Measurements from ENCODE around the gene NCR3LG1. TPM values are rescaled to one million over a fixed set of nuclear protein-coding genes. Genes with fewer than 3 reads are reported as not detected.

The NCR3LG1 gene
- total and polyA plus RNA-seq, 5 donors from 2014 or later, result 0.12 to 0.69 TPM; not detected in 3

GRCh38 chr11:17354601-17354991 lies 3.0 kb downstream of the NCR3LG1 start:
- H3K9me3 Mint-ChIP-seq, result peaks cover 0 to 6% (median 0%) of the 10 kb centered on the region in 7 donors
- H3K27ac ChIP-seq (ENCODE audit: insufficient read depth, low read length, poor library complexity, severe bottlenecking), result no peak overlapping the region
- peaks cover 37% of the 10 kb centered on the region for H3K4me1 ChIP-seq (ENCODE audit: control insufficient read depth, insufficient read depth, low read length, poor library complexity, severe bottlenecking)
- H3K9me3 ChIP-seq (ENCODE audit: control insufficient read depth in 2 of 2, low read length in 2 of 2), result no peaks in the 10 kb centered on the region
- H3K4me1 Mint-ChIP-seq, result peaks cover 12 to 32% (median 23%) of the 10 kb centered on the region in 4 donors
- peak; percentile 44 to 78 (median 61) for DNase-seq
- no peak overlapping the region for H3K4me3 ChIP-seq (ENCODE audit: low read depth, low read length)
- H3K36me3 Mint-ChIP-seq, result peaks cover 4% of the 10 kb centered on the region
- peaks cover 31% of the 10 kb centered on the region for H3K27me3 Mint-ChIP-seq
- peak overlapping the region in 1 of 3 donors; percentile 67 for H3K27ac Mint-ChIP-seq
- peaks cover 11% of the 10 kb centered on the region for H3K27me3 ChIP-seq (ENCODE audit: control insufficient read depth, insufficient read depth, low read length)
- H3K36me3 ChIP-seq (ENCODE audit: control insufficient read depth, insufficient read depth, low read length), result no peaks in the 10 kb centered on the region
- peak in 1 of 2 donors; percentile 57 for ATAC-seq (ENCODE audit: low read depth in 2 of 2)
- peak overlapping the region; percentile 85 to 93 (median 90) for H3K4me3 Mint-ChIP-seq

- peaks cover 18 to 22% of the 10 kb centered on the region in 2 experiments for H3K9me3 ChIP-seq (ENCODE audit: control insufficient read depth in 2 of 2, low read length in 2 of 2)
- ATAC-seq (ENCODE audit: low read depth in 2 of 2) (no peak), DNase-seq (no peak)
- H3K4me1 ChIP-seq (ENCODE audit: control insufficient read depth, insufficient read depth, low read length, poor library complexity, severe bottlenecking), result no peaks in the 10 kb centered on the region
- Mint-ChIP-seq H3K4me1 (no peaks in the 10 kb centered on the region), H3K4me3 (no peak overlapping the region), H3K36me3 (peaks cover 32% of the 10 kb centered on the region), H3K27ac (no peak overlapping the region), H3K27me3 (no peaks in the 10 kb centered on the region), H3K9me3 (peaks cover 0 to 29% (median 9%) of the 10 kb centered on the region in 7 donors)
- H3K27ac ChIP-seq (ENCODE audit: insufficient read depth, low read length, poor library complexity, severe bottlenecking), result no peak overlapping the region
- H3K27me3 ChIP-seq (ENCODE audit: control insufficient read depth, insufficient read depth, low read length), result no peaks in the 10 kb centered on the region
- no peak overlapping the region for H3K4me3 ChIP-seq (ENCODE audit: low read depth, low read length)
- H3K36me3 ChIP-seq (ENCODE audit: control insufficient read depth, insufficient read depth, low read length), result peaks cover 6% of the 10 kb centered on the region
Measured at GRCh38 chr11:17366495-17366894, 14.9 kb downstream of the NCR3LG1 start.

- H3K27me3 ChIP-seq (ENCODE audit: control insufficient read depth, insufficient read depth, low read length), result no peaks in the 10 kb centered on the region
- H3K4me3 Mint-ChIP-seq, result no peak overlapping the region
- H3K4me3 ChIP-seq (ENCODE audit: low read depth, low read length), result no peak overlapping the region
- peaks cover 45% of the 10 kb centered on the region for H3K36me3 Mint-ChIP-seq
- H3K27ac ChIP-seq (ENCODE audit: insufficient read depth, low read length, poor library complexity, severe bottlenecking), result no peak overlapping the region
- DNase-seq (no peak), ATAC-seq (ENCODE audit: low read depth in 2 of 2) (no peak)
- H3K9me3 Mint-ChIP-seq, result peaks cover 6 to 43% (median 12%) of the 10 kb centered on the region in 7 donors
- peaks cover 32 to 41% of the 10 kb centered on the region in 2 experiments for H3K9me3 ChIP-seq (ENCODE audit: control insufficient read depth in 2 of 2, low read length in 2 of 2)
- H3K27ac Mint-ChIP-seq, result no peak overlapping the region
- H3K36me3 ChIP-seq (ENCODE audit: control insufficient read depth, insufficient read depth, low read length), result peaks cover 11% of the 10 kb centered on the region
- no peaks in the 10 kb centered on the region for H3K27me3 Mint-ChIP-seq
- H3K4me1 Mint-ChIP-seq, result no peaks in the 10 kb centered on the region
- H3K4me1 ChIP-seq (ENCODE audit: control insufficient read depth, insufficient read depth, low read length, poor library complexity, severe bottlenecking), result no peaks in the 10 kb centered on the region
Measured at GRCh38 chr11:17368551-17368950, 17.0 kb downstream of the NCR3LG1 start.

GRCh38 chr11:17369094-17369493 lies 17.5 kb downstream of the NCR3LG1 start:
- Histone ChIP-seq H3K27ac (ENCODE audit: insufficient read depth, low read length, poor library complexity, severe bottlenecking) (no peak overlapping the region), H3K4me3 (ENCODE audit: low read depth, low read length) (no peak overlapping the region), H3K4me1 (ENCODE audit: control insufficient read depth, insufficient read depth, low read length, poor library complexity, severe bottlenecking) (no peaks in the 10 kb centered on the region), H3K36me3 (ENCODE audit: control insufficient read depth, insufficient read depth, low read length) (peaks cover 11% of the 10 kb centered on the region), H3K9me3 (ENCODE audit: control insufficient read depth in 2 of 2, low read length in 2 of 2) (peaks cover 32 to 41% of the 10 kb centered on the region in 2 experiments), H3K27me3 (ENCODE audit: control insufficient read depth, insufficient read depth, low read length) (no peaks in the 10 kb centered on the region)
- H3K36me3 Mint-ChIP-seq, result peaks cover 45% of the 10 kb centered on the region
- H3K4me1 Mint-ChIP-seq, result no peaks in the 10 kb centered on the region
- no peak overlapping the region for H3K27ac Mint-ChIP-seq
- no peak for DNase-seq
- H3K27me3 Mint-ChIP-seq, result no peaks in the 10 kb centered on the region
- H3K4me3 Mint-ChIP-seq, result no peak overlapping the region
- peaks cover 6 to 43% (median 13%) of the 10 kb centered on the region in 7 donors for H3K9me3 Mint-ChIP-seq
- no peak for ATAC-seq (ENCODE audit: low read depth in 2 of 2)

- Histone ChIP-seq H3K27ac (ENCODE audit: insufficient read depth, low read length, poor library complexity, severe bottlenecking) (no peak overlapping the region), H3K4me3 (ENCODE audit: low read depth, low read length) (no peak overlapping the region), H3K4me1 (ENCODE audit: control insufficient read depth, insufficient read depth, low read length, poor library complexity, severe bottlenecking) (no peaks in the 10 kb centered on the region), H3K36me3 (ENCODE audit: control insufficient read depth, insufficient read depth, low read length) (peaks cover 11% of the 10 kb centered on the region), H3K9me3 (ENCODE audit: control insufficient read depth in 2 of 2, low read length in 2 of 2) (peaks cover 32 to 41% of the 10 kb centered on the region in 2 experiments), H3K27me3 (ENCODE audit: control insufficient read depth, insufficient read depth, low read length) (no peaks in the 10 kb centered on the region)
- Mint-ChIP-seq H3K27me3 (no peaks in the 10 kb centered on the region), H3K27ac (no peak overlapping the region), H3K9me3 (peaks cover 6 to 43% (median 15%) of the 10 kb centered on the region in 7 donors), H3K4me3 (no peak overlapping the region), H3K4me1 (no peaks in the 10 kb centered on the region), H3K36me3 (peaks cover 45% of the 10 kb centered on the region)
- DNase-seq (no peak), ATAC-seq (ENCODE audit: low read depth in 2 of 2) (no peak)
Measured at GRCh38 chr11:17369684-17370243, 18.2 kb downstream of the NCR3LG1 start.

GRCh38 chr11:17371614-17372013 lies 20.0 kb downstream of the NCR3LG1 start:
- Mint-ChIP-seq H3K27me3 (no peaks in the 10 kb centered on the region), H3K4me3 (peak overlapping the region in 1 of 4 donors; percentile 62), H3K27ac (no peak overlapping the region), H3K9me3 (peaks cover 6 to 43% (median 15%) of the 10 kb centered on the region in 7 donors), H3K36me3 (peaks cover 45% of the 10 kb centered on the region), H3K4me1 (no peaks in the 10 kb centered on the region)
- H3K36me3 ChIP-seq (ENCODE audit: control insufficient read depth, insufficient read depth, low read length), result peaks cover 11% of the 10 kb centered on the region
- H3K27me3 ChIP-seq (ENCODE audit: control insufficient read depth, insufficient read depth, low read length), result no peaks in the 10 kb centered on the region
- no peak overlapping the region for H3K4me3 ChIP-seq (ENCODE audit: low read depth, low read length)
- H3K4me1 ChIP-seq (ENCODE audit: control insufficient read depth, insufficient read depth, low read length, poor library complexity, severe bottlenecking), result no peaks in the 10 kb centered on the region
- H3K27ac ChIP-seq (ENCODE audit: insufficient read depth, low read length, poor library complexity, severe bottlenecking), result no peak overlapping the region
- peaks cover 32 to 41% of the 10 kb centered on the region in 2 experiments for H3K9me3 ChIP-seq (ENCODE audit: control insufficient read depth in 2 of 2, low read length in 2 of 2)
- ATAC-seq (ENCODE audit: low read depth in 2 of 2), result no peak
- DNase-seq, result no peak

GRCh38 chr11:17375547-17375946 lies 23.9 kb downstream of the NCR3LG1 start:
- H3K36me3 Mint-ChIP-seq, result peaks cover 21% of the 10 kb centered on the region
- Histone ChIP-seq H3K4me3 (ENCODE audit: low read depth, low read length) (no peak overlapping the region), H3K4me1 (ENCODE audit: control insufficient read depth, insufficient read depth, low read length, poor library complexity, severe bottlenecking) (no peaks in the 10 kb centered on the region), H3K27ac (ENCODE audit: insufficient read depth, low read length, poor library complexity, severe bottlenecking) (no peak overlapping the region), H3K9me3 (ENCODE audit: control insufficient read depth in 2 of 2, low read length in 2 of 2) (peaks cover 23 to 29% of the 10 kb centered on the region in 2 experiments), H3K27me3 (ENCODE audit: control insufficient read depth, insufficient read depth, low read length) (no peaks in the 10 kb centered on the region), H3K36me3 (ENCODE audit: control insufficient read depth, insufficient read depth, low read length) (peaks cover 5% of the 10 kb centered on the region)
- H3K9me3 Mint-ChIP-seq, result peaks cover 5 to 25% (median 10%) of the 10 kb centered on the region in 7 donors
- H3K4me3 Mint-ChIP-seq, result no peak overlapping the region
- no peaks in the 10 kb centered on the region for H3K27me3 Mint-ChIP-seq
- DNase-seq (no peak), ATAC-seq (ENCODE audit: low read depth in 2 of 2) (no peak)
- H3K27ac Mint-ChIP-seq, result no peak overlapping the region
- H3K4me1 Mint-ChIP-seq, result no peaks in the 10 kb centered on the region

GRCh38 chr11:17376493-17376892 lies 24.9 kb downstream of the NCR3LG1 start:
- no peaks in the 10 kb centered on the region for H3K27me3 Mint-ChIP-seq
- ATAC-seq (ENCODE audit: low read depth in 2 of 2) (no peak), DNase-seq (no peak)
- Histone ChIP-seq H3K27me3 (ENCODE audit: control insufficient read depth, insufficient read depth, low read length) (no peaks in the 10 kb centered on the region), H3K36me3 (ENCODE audit: control insufficient read depth, insufficient read depth, low read length) (peaks cover 5% of the 10 kb centered on the region), H3K9me3 (ENCODE audit: control insufficient read depth in 2 of 2, low read length in 2 of 2) (peaks cover 13 to 19% of the 10 kb centered on the region in 2 experiments), H3K27ac (ENCODE audit: insufficient read depth, low read length, poor library complexity, severe bottlenecking) (no peak overlapping the region), H3K4me1 (ENCODE audit: control insufficient read depth, insufficient read depth, low read length, poor library complexity, severe bottlenecking) (no peaks in the 10 kb centered on the region), H3K4me3 (ENCODE audit: low read depth, low read length) (no peak overlapping the region)
- H3K27ac Mint-ChIP-seq, result no peak overlapping the region
- no peak overlapping the region for H3K4me3 Mint-ChIP-seq
- H3K36me3 Mint-ChIP-seq, result peaks cover 12% of the 10 kb centered on the region
- H3K9me3 Mint-ChIP-seq, result peaks cover 1 to 15% (median 6%) of the 10 kb centered on the region in 7 donors
- no peaks in the 10 kb centered on the region for H3K4me1 Mint-ChIP-seq

All from CD4-positive, CD25-positive, alpha-beta regulatory T cell (primary cell).